Amniotic stem cell (primary cell): ENCODE data around the gene OR2AJ1.

Experiments used
- DNase-seq: peaks from one replicate; lab custom pipeline; 2025; lab: John Stamatoyannopoulos, UW

The OR2AJ1 gene

GRCh38 chr1:247961791-247962190 is 37.1 kb downstream of the OR2AJ1 start:
- DNase-seq: no peak

- no peak for DNase-seq
Observed at GRCh38 chr1:247962911-247963588, 38.4 kb downstream of the OR2AJ1 start.

GRCh38 chr1:247964933-247965332 is 40.2 kb downstream of the OR2AJ1 start, which contains the start of gene OR2AK2:
OR2AK2 (plus strand) TSS chr1:247965233; CDS start chr1:247965377, 144 bp downstream.
- no peak for DNase-seq

GRCh38 chr1:247966532-247967204 is 42.0 kb downstream of the OR2AJ1 start:
- no peak for DNase-seq
